NCI-H69 (cell line): Measurements from ENCODE around the gene COL8A2.

Source experiments
- DNase-seq: peaks from one replicate; lab custom pipeline; 2025; lab: John Stamatoyannopoulos, UW

COL8A2 gene

DNA sequence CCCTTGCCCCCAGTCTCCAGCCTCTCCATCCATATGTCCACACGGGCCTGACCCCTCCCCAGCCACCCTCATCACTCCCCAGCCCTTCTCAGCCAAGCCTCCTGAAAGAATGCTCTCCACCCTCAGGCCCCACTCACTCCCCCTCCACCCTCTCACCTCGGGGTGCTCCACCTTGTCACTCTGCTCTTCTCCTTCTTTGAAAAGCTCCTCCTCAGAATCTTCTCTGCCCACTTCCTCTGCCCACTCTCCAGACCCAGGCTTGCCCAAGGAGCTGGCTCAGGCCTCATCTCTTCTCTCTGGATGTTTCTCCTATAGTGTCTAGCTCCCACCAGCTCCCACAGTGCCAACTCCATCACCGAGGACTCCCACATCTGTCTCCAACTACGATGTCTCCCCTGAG lies 13.9 kb downstream of the COL8A2 start:
- no peak for DNase-seq

GRCh38 chr1:36109041-36109679 lies 15.9 kb downstream of the COL8A2 start:
- DNase-seq, result no peak

GRCh38 chr1:36108314-36108713 lies 16.7 kb downstream of the COL8A2 start:
- DNase-seq, result no peak

DNA sequence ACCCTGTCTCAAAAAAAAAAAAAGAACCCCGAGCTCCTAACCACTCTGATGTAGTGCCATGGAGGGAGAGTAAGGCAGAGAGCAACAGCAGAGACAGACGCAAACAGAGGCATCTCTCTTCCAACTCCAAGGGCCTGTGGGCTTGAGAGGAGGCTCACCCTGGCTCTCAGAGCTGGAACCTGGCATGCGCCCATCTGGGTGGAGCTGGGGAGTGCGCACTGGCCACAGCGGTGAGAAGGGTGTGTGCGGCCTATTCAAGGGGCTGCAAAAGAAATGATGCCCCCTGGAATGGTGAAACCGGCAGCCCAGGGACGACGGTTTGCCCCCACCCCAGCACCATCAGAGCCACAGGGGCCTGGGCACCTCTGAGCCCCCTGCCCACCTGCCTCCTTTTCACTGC lies 17.6 kb downstream of the COL8A2 start:
- no peak for DNase-seq

DNA sequence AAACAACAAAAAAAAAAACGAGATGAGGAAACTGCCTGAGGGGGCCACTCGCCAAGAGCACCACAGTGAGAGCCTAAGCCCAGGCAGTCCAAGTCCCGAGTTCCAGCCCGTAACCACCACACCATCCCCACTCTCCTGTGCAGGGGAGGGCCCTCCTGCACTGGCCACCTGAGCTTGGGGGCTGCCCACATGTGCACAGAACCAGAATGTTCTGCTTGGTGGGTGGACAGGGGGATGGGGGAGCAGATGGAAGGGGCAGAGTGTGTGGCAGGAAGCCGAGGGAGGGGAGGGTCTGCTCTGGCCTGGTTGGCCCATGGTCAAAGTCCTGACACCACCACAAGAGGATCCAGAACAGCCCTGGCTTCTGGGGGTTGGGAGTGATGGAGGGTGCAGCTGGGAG lies 18.8 kb downstream of the COL8A2 start:
- DNase-seq, result no peak

DNA sequence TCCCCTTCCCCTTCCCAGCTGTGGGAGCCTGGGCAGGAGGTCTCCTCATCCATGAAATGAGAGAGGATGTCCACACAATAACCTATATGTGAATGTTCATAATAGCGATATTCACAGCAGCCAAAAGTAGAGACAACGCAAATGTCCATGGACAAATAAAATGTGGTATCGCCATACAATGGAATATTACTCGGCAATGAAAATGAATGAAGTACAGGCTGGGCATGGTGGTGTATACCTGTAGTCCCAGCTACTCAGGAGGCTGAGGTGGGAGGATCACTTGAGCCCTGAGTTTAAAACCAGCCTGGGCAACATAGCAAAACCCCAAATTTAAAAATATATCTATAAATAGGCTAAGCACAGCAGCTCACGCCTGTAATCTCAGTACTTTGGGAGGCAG lies 23.5 kb downstream of the COL8A2 start:
- DNase-seq, result no peak

GRCh38 chr1:36100376-36100775 lies 24.6 kb downstream of the COL8A2 start:
- DNase-seq, result no peak

DNA sequence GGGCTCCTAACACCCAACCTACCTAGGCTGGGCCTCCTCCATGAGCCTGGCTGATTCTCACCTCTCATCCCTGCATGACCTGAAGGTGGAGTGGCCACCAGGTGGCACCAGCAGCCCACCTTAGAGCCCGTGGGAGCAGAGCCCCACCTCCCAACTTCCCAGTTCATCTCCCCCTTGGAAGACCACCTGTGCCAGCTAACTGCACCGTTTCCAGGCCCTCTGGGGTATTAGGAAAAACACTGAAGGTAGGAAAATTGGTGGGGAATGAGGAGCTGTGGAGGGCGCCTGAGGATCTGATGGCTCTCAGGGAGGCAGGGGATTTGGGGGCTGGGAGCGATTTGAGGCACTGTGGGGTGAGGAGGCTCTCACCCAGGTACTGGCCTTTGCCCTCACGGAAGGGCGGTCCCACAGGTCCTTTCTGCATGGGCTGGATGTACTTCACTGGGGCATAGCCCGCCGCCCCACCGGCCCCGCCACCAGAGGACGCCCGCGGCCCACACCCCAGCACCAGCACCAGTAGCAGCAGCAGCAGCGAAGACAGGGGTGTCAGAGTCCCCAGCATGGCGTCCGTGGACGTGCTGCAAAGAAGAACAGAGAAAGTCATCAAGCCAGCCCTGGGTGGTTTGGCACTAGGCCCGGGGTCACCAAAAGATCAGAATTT lies 25.2 kb downstream of the COL8A2 start:
- peak; percentile 66 for DNase-seq

DNA sequence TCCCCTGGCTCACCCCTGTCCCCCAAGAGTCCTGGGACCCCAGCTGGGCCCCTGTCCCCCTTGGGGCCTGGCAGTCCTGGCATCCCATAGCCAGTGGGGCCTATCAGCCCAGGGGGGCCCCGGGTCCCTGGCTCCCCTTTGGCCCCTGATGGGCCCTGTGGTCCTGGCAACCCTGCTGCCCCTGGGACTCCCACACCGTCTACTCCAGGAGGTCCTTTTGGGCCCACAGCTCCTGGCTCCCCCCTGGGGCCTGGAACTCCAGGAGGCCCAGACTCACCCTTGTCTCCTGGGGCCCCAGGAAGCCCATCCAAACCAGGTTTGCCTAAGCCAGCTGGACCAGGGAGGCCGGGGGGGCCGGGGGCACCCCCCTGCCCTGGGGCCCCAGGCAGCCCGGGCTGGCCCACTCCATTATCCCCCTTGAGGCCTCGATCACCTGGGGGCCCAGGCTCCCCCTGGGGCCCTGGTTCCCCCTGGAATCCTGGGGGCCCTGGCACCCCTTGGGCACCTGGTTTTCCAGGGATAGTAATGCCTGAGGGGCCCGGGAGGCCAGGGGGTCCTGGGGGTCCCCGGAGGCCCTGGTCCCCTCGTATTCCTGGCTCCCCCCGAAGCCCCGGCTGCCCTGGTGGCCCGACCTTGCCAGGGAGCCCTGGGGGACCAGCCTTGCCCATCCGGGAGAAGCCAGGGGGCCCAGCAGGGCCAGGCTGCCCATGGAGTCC lies 26.2 kb downstream of the COL8A2 start:
- DNase-seq, result no peak

DNA sequence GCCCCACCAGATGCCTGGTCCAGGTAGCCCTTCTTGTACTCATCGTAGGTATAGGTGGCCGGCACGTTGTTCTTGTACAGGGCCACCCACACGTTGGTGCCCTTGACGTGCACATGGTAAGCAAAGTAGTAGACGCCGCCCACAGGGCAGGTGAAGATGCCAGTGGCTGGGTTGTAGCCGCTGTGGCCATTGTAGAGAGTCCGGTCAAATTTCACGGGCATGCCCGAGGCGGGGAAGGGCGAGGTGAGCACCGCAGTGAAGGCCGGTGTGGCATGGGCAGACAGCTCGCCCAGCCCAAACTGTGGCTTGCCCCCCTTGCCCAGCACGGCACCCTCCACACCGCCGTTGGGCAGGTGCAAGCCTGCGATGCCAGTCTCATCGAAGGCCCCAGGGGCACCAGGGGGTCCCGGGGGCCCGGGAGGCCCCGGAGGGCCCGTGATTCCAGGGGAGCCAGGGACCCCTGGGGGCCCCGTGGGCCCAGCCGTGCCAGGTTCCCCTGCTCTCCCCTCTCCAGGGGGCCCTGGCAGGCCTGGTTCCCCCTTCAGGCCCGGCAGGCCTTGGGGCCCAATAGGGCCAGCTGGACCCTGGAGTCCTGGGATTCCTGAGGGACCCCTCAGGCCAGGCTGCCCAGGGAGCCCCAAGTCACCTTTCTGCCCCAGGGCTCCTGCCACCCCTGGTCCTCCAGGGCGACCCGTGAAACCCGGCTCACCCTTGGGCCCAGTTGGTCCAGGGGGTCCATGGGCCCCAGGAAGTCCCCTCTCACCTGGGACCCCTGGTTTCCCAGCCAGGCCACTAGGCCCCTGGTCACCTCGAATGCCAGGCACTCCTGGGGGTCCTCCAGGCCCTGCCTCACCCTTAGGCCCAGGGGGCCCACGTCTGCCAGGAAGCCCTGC lies 27.1 kb downstream of the COL8A2 start:
- DNase-seq, result no peak

GRCh38 chr1:36096500-36097432 lies 28.3 kb downstream of the COL8A2 start:
- DNase-seq, result peak; percentile 7

DNA sequence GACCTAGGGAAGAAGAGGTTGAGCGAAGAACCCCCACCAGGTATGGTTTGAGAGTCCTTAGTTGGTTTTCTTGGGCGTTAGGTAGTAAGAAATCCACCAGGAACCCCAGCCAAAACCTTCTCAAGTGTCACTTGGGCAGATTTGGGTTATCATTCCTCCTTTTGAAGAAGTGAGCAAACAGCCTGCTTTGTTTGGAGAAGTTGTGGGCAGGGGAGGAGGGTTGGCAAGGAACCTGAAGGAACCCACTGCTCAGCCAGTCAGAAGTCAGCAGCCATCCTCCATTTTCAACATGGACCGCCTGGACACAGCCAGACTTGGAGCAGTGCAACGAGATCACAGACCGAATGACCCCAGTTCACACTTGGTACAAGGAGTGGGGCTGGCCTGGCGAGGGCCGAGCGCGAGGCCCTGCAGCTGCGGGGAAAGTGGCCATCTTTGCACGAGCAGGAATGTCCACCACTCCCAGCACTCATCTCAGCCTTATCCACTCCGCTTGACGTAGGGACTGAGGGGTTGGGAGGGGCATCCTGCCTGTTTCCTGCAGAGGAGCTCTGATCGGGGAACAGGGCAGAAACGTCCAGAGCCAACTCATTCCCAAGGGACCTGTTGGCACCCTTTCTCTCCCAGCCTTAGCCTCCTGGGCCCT lies 29.1 kb downstream of the COL8A2 start:
- no peak for DNase-seq

- no peak for DNase-seq
Measured at GRCh38 chr1:36094621-36095061, 30.4 kb downstream of the COL8A2 start.

GRCh38 chr1:36093929-36094328 lies 31.1 kb downstream of the COL8A2 start:
- no peak for DNase-seq

DNA sequence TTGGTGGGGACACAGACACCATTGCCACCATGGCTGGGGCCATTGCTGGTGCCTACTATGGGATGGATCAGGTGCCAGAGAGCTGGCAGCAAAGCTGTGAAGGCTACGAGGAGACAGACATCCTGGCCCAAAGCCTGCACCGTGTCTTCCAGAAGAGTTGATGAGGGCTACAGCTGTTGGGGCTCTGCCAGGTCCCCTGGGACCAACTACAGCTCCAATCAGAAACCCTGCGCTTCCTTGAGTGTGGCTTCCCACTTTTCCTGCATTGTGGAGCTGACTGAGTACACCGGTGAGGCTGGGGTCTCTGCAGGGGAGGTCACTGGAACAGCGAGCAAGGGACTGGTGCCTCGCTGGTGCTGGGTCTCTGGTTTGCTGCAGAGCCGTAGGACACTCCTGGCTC lies 31.8 kb downstream of the COL8A2 start:
- no peak for DNase-seq

GRCh38 chr1:36092798-36093185 lies 32.2 kb downstream of the COL8A2 start:
- no peak for DNase-seq

GRCh38 chr1:36092166-36092797 lies 32.7 kb downstream of the COL8A2 start:
- no peak for DNase-seq

- no peak for DNase-seq
Measured at GRCh38 chr1:36091698-36092097, 33.3 kb downstream of the COL8A2 start.

DNA sequence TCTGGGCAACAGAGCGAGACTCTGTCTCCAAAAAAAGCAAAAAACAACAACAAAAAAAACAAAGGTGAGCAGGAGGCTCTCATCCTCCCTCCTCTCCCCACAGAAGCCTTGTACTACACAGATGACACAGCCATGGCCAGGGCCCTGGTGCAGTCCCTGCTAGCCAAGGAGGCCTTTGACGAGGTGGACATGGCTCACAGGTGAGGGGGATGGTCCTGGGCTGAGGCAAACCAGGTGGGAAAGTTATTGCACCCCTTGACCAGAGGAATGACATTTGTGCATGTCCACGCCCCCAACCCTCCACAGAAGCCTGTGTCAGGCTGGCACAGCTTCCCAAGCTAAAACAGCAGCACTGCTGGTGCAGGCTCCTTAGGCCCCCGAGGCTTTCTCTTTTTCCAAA lies 33.9 kb downstream of the COL8A2 start:
- DNase-seq, result no peak
